GM21619 (cell line): ENCODE measurements around the gene DEFB131B.
"Not testable (repeated sequence)": the region's sequence is repeated elsewhere in the genome, so short reads cannot be mapped to it uniquely, and the experiment has no call there.

ENCODE experiments used
- ATAC-seq: cut with Tn5 transposase; IDR thresholded peaks from one replicate; pipeline ENCODE4 v1.9.1; 2021; ENCODE audit not compliant: unreplicated experiment

The DEFB131B gene

GRCh38 chr11:71911321-71911985, 33.2 kb downstream of the DEFB131B start:
- not testable (repeated sequence) for ATAC-seq

- ATAC-seq: not testable (repeated sequence)
Observed at GRCh38 chr11:71911986-71912340, 33.7 kb downstream of the DEFB131B start.

- ATAC-seq: no peak
Observed at GRCh38 chr11:71913756-71914526, 35.7 kb downstream of the DEFB131B start.

- ATAC-seq: no peak
Observed at GRCh38 chr11:71914617-71915189, 36.5 kb downstream of the DEFB131B start.

- no peak for ATAC-seq
Observed at GRCh38 chr11:71917646-71918140, 39.4 kb downstream of the DEFB131B start.

- peak; percentile 70 for ATAC-seq
Observed at GRCh38 chr11:71927820-71928736, 49.8 kb downstream of the DEFB131B start, which contains the start of gene XNDC1N. Gene XNDC1N (minus strand): TSS chr11:71928594. CDS start chr11:71923353, 5,241 bp downstream.

GRCh38 chr11:71928737-71929443, 50.6 kb downstream of the DEFB131B start, which contains the start of gene RNF121:
Gene RNF121 (plus strand): TSS chr11:71929046. CDS start chr11:71929062, 16 bp downstream.
- peak; percentile 70 for ATAC-seq

- no peak for ATAC-seq
Observed at GRCh38 chr11:71929491-71929890, 51.2 kb downstream of the DEFB131B start.

GRCh38 chr11:71930556-71931244, 52.4 kb downstream of the DEFB131B start:
- no peak for ATAC-seq

GRCh38 chr11:71931245-71931602, 53.0 kb downstream of the DEFB131B start:
- no peak for ATAC-seq

GRCh38 chr11:71933141-71933933, 55.1 kb downstream of the DEFB131B start:
- ATAC-seq: no peak
